HPDE6-E6E7 (cell line): ENCODE measurements around the gene FAM120A.

Source experiments
- DNase-seq: peaks from one replicate; pipeline ENCODE4 v3.0.0; 2011; ENCODE audit warnings: missing footprints; ENCODE audit errors: extremely low spot score

The FAM120A gene

GRCh38 chr9:93560991-93561390, 109.5 kb downstream of the FAM120A start:
- DNase-seq, result no peak

GRCh38 chr9:93562157-93562556, 110.7 kb downstream of the FAM120A start:
- no peak for DNase-seq

DNA sequence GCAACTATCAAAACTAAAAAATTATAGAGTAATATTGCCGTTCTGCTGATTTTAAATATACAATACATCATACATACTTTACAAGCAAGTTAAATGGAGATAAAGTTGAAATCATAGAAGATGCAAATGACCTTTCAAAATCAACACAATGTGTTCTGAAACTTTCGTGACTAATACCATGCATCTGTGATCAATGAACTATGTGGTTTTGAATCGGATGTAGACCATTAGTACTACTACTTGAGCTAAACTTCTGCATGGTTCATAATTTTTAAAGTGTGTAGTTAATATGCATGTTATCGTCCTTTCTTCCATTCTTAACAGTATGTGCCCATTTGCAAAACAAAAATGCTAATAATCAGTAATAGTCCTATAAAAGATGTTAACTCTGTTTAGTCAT, 113.6 kb downstream of the FAM120A start:
- DNase-seq, result no peak

DNA sequence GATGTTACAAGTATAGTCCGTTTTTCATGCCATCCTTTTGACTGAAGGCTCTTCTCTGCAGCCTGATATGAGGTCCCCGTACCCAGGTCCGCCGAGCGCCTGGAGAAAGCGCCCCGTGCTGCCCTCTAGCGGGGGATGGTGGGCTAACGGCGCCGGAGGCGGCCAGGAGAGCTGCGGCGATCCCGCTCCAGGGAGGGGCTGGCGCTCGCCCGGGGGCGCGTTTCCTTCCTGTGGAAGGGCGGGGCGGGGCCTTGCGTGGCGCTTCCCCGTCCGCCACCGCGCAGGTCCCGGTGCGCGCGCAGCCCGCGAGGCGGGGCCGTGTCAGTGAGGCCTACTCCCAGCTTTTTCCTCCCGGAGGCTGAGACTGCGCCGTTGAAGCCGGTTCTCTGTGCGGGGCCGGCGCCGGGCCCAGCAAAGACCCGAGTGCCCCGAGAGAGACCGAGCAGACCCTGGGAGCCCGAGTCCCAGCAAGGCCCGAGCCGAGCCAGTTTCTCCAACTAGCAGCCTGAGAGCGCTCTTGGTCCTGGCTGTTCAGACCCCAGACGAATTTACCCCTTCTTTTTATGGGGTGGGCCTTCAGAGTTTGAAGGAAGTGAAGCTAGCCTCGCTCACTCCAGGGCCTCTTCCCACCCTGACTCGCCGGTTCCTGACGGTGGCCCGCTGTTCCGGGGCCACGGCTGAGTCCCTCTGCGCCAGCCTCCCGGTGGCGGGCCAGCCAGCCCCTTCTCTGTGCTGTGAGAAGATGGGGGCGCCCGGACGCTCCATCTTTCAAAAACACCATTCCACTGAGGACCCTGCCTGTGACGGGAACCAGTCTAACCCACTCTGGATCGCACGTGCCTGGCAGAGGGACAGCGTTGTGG, 115.2 kb downstream of the FAM120A start:
- peak; percentile 95 for DNase-seq

DNA sequence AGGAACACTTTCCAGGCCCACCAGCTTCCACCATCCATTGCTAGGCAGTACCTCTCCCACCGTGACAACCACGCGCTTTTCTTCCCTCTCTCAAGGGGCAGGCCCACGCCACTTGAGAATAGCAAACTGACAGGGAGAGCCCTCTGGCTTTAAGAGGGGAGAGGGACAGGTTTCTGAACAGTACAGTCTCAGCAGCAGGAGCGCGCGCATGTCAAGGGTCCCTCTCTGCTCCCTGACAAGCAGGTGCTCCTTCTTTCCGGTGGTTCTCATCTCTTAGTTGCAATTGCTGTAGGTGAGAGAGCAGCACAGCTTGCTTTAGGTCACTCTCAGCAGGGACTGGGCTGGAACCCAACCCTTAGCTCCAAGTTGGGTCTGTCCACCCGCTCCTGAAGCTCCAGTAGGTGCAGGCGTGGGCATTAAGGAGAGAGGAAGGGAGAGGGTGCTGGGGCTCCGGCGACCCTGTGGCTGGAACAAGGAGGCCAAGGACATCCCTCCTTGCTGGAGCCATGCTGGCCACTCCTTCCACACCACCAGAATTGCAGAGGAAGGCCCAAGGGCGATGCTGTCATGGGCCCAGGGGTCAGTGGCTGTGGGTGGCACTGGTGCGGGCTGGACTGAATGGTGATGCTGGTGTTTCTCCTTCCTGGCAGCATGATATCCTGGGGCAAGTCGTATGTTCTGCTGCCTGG, 115.9 kb downstream of the FAM120A start:
- no peak for DNase-seq

DNA sequence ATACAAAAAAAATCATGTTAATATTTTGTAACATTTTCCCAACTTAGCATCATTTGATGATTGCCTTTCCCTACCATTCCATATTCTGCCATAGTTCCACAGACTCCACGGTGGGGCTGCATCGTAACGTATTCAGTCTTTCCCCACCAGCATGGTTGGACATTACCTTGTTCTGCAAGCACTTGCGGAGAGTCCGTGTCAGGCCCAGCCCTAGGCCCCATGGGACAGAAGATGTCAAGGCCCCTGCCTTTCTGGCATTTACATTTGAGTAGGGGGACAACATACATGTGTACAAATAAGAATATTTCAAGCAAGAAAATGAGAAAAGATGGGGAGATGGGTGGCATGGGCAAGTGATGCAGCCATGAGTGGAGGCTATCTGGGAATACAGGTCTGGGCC, 116.7 kb downstream of the FAM120A start:
- no peak for DNase-seq

DNA sequence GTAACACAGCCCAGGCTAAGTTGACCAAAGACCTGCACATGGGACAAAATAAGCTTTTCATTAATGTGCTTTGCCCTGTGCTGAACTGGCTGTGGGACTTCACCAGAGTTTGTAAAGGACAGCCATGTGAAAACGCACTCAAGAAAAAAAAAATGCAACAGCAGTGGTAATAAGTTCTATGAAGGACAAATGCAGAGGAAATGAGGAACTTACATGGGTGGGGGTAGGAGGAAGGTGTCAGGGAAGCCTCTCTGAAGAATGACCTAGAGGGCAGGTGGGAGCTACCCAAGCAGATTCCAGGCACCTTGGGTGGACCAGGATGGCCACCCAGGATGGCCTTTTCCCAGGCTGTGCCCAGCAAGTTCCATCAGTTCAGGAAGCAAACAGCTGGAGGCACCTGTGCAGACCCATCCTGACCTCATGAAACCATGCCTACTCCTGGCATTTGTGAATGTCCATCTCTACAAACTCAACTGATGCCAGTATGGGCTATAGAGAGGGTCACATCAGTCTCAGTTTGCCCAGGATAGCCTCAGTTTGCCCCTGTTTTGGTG, 118.2 kb downstream of the FAM120A start:
- DNase-seq, result no peak

DNA sequence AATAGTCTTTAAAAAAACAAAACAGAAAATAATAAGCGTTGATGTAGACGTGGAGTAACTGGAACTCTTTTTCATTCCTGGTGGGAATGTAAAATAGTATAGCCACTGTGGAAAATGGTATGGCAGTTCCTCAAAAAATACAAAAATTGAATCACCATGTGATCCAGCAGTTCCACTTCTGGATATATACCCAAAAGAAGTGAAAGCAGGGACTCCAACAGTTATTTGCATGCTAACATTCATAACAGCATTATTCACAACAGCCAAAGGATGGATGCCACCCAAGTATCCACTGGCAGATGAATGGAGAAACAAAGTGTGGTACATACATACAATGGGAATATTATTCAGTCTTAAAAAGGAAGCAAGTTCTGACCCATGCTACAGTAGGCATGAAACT, 120.7 kb downstream of the FAM120A start:
- DNase-seq, result no peak

- no peak for DNase-seq
Observed at GRCh38 chr9:93572636-93573515, 121.4 kb downstream of the FAM120A start.

GRCh38 chr9:93573516-93573828, 122.0 kb downstream of the FAM120A start:
- DNase-seq, result no peak

- no peak for DNase-seq
Observed at GRCh38 chr9:93574091-93574899, 122.8 kb downstream of the FAM120A start.

DNA sequence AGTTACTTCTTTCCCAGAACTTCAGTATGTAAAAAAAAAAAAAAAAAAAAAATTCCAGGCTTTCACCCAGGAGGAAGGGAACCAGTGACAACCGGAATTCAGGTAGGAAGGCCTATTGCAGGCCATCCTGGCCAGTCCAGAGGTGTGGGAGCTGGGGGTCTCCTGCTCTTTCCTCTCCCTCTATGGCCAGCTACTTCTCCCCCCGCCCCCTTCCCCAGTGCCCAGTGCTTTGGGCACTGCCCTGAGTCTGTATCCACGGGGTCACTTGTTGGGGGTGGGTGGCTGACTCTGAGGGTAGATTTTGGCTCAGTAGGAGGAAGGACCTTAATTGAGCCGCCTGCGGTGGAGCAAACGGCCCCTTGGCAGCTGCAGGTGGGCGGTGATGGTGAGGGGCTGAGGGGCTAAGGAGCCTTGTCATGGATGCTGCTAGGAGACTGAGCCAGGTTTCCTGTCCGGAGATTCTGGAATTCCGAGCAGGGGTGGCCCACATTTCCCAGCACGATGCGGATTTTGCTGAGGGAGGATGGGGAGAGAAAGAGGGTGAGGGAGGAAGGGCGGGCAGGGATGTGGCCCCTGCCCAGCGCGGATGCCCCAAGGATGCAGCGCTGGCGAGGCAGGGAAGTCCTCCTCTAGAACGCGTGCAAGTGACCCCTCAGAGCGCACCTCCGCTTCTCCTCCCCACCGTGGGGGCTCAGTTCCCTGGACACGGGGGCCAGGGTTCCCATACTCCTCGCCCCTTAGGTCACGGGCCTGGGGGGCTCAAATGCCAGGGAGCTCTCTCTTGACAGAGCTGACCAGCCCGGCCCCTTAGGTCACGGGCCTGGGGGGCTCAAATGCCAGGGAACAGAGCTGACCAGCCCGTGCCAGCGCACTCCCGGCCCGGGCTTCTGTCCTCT, 123.7 kb downstream of the FAM120A start:
- no peak for DNase-seq

DNA sequence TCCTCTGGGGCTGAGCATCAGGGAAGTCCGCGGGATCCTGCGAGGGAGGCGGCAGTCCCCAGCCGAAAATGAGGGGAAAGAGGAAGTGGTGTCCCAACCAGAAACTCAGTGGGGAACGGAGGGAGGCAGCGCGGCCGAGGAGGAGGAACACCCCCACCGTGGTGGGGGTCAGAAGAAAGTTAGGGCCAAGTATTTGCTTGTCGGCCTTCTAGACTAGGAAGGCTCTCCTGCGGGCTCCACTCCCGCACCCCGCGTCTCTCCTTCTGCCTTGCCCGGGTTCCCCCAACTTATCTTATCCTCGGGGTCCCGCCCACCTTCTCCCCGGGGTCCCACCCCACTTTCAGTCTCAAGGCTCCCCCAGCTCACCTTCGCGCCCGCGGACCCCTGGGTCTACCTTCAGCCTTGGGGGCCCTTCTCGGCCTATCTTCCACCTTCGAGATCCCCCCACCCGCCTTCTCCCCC, 124.3 kb downstream of the FAM120A start:
- peak; percentile 36 for DNase-seq

- DNase-seq, result peak; percentile 29
Observed at GRCh38 chr9:93576258-93577077, 125.0 kb downstream of the FAM120A start, which contains the start of gene PHF2. PHF2 (plus strand) TSS chr9:93576584; CDS start chr9:93576774, 190 bp downstream.

GRCh38 chr9:93577078-93577974, 125.8 kb downstream of the FAM120A start:
- DNase-seq, result peak; percentile 32

- no peak for DNase-seq
Observed at GRCh38 chr9:93577975-93578682, 126.6 kb downstream of the FAM120A start.

DNA sequence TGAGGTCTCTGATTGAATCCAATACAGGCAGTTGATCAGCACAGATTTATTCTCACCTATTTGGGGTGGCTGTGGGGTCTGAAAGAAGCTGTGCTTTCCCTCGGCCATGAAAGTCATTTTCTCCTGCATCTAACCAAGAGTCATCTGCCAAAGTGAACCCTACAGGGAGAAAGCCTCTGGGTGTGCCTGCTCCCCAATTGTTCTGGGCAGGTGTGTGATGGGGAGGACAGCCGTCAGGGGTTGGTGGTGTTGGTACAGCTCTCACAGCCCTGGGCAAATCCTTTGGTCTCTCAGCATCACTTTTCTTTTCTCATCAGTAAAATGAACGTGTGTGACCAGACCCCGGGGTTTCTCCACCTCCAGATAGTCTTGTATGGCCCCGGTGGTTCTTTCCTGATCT, 127.4 kb downstream of the FAM120A start:
- DNase-seq, result no peak
